Hematopoietic multipotent progenitor cell treated with erythropoietin and hydrocortisone succinate and interleukin-3 and kit ligand, for 4 days (in vitro differentiated cells): ENCODE measurements around the gene CBX2.
A peak's percentile ranks its signal among the peaks of the same experiment; 100 is the strongest.

Experiments
- DNase-seq: peaks from one replicate; pipeline ENCODE4 v3.0.0-alpha.2; 2015

The CBX2 gene

GRCh38 chr17:79789943-79790804 is 12.2 kb downstream of the CBX2 start:
- peak; percentile 60 for DNase-seq

GRCh38 chr17:79790805-79791734 is 13.1 kb downstream of the CBX2 start:
- DNase-seq = no peak

- no peak for DNase-seq
Measured at GRCh38 chr17:79791735-79792161, 13.8 kb downstream of the CBX2 start.

- no peak for DNase-seq
Measured at GRCh38 chr17:79792341-79792871, 14.5 kb downstream of the CBX2 start.

GRCh38 chr17:79792984-79793923 is 15.3 kb downstream of the CBX2 start:
- no peak for DNase-seq

- DNase-seq = no peak
Measured at GRCh38 chr17:79793924-79794304, 16.0 kb downstream of the CBX2 start.

GRCh38 chr17:79794659-79795511 is 16.9 kb downstream of the CBX2 start:
- no peak for DNase-seq

- no peak for DNase-seq
Measured at GRCh38 chr17:79795795-79796443, 18.0 kb downstream of the CBX2 start.

- DNase-seq = peak; percentile 66
Measured at GRCh38 chr17:79796444-79796762, 18.5 kb downstream of the CBX2 start.

GRCh38 chr17:79796763-79797491 is 19.0 kb downstream of the CBX2 start, which contains the start of gene CBX8:
Gene CBX8 (minus strand): TSS chr17:79797077. CDS start chr17:79796998, 79 bp downstream.
- DNase-seq = peak; percentile 100

- no peak for DNase-seq
Measured at GRCh38 chr17:79797492-79798298, 19.7 kb downstream of the CBX2 start.

GRCh38 chr17:79798299-79799173 is 20.6 kb downstream of the CBX2 start:
- DNase-seq = no peak

GRCh38 chr17:79799174-79799537 is 21.2 kb downstream of the CBX2 start:
- DNase-seq = no peak

- no peak for DNase-seq
Measured at GRCh38 chr17:79799538-79800324, 21.8 kb downstream of the CBX2 start.

- DNase-seq = peak; percentile 70
Measured at GRCh38 chr17:79800325-79801155, 22.6 kb downstream of the CBX2 start.
